SIG-M5 treated with dmso at 0.1 percent for 504 hours (cell line): ENCODE results near the gene RSPH10B.
"Not testable (repeated sequence)": the region's sequence is repeated elsewhere in the genome, so short reads cannot be mapped to it uniquely, and the experiment has no call there.

Experiments
- DNase-seq: peaks from one replicate; lab custom pipeline; 2025; ENCODE audit not compliant: unreplicated experiment; lab: John Stamatoyannopoulos, UW

The RSPH10B gene

GRCh38 chr7:5930290-5930689, 40.2 kb downstream of the RSPH10B start:
- DNase-seq, result not testable (repeated sequence)

- not testable (repeated sequence) for DNase-seq
Observed at GRCh38 chr7:5926263-5926870, 44.1 kb downstream of the RSPH10B start.

GRCh38 chr7:5924630-5925029, 45.9 kb downstream of the RSPH10B start:
- not testable (repeated sequence) for DNase-seq

GRCh38 chr7:5924180-5924579, 46.3 kb downstream of the RSPH10B start:
- not testable (repeated sequence) for DNase-seq

- DNase-seq, result not testable (repeated sequence)
Observed at GRCh38 chr7:5916529-5916928, 54.0 kb downstream of the RSPH10B start.

GRCh38 chr7:5908835-5909234, 61.7 kb downstream of the RSPH10B start:
- DNase-seq, result not testable (repeated sequence)

- not testable (repeated sequence) for DNase-seq
Observed at GRCh38 chr7:5904726-5905125, 65.8 kb downstream of the RSPH10B start.

- DNase-seq, result not testable (repeated sequence)
Observed at GRCh38 chr7:5903002-5903401, 67.5 kb downstream of the RSPH10B start.

- DNase-seq, result peak; percentile 26
Observed at GRCh38 chr7:5898480-5899224, 71.8 kb downstream of the RSPH10B start, which contains the start of gene CCZ1. CCZ1 (plus strand) TSS chr7:5898733; CDS start chr7:5898800, 67 bp downstream.

GRCh38 chr7:5897369-5897919, 73.0 kb downstream of the RSPH10B start:
- DNase-seq, result not testable (repeated sequence)

GRCh38 chr7:5892498-5892897, 78.0 kb downstream of the RSPH10B start:
- no peak for DNase-seq

GRCh38 chr7:5890244-5890643, 80.2 kb downstream of the RSPH10B start:
- DNase-seq, result not testable (repeated sequence)

- not testable (repeated sequence) for DNase-seq
Observed at GRCh38 chr7:5888021-5888420, 82.5 kb downstream of the RSPH10B start.

GRCh38 chr7:5884431-5884830, 86.1 kb downstream of the RSPH10B start:
- not testable (repeated sequence) for DNase-seq

- DNase-seq, result not testable (repeated sequence)
Observed at GRCh38 chr7:5880106-5880505, 90.4 kb downstream of the RSPH10B start.

- DNase-seq, result not testable (repeated sequence)
Observed at GRCh38 chr7:5879591-5879990, 90.9 kb downstream of the RSPH10B start.
